Stimulated activated CD4-positive, alpha-beta T cell treated with anti-CD3 and anti-CD28 coated beads, Interleukin-15, amount 100 ng/mL, for 48 hours (primary cell): Measurements from ENCODE around the gene ZNF277.

Source experiments
- DNase-seq, 2 donors: peaks; one replicate each; pipeline ENCODE4 v3.0.0-alpha.2; 2020; ENCODE audit warnings: low read depth in 2 of 2

Gene ZNF277

DNA sequence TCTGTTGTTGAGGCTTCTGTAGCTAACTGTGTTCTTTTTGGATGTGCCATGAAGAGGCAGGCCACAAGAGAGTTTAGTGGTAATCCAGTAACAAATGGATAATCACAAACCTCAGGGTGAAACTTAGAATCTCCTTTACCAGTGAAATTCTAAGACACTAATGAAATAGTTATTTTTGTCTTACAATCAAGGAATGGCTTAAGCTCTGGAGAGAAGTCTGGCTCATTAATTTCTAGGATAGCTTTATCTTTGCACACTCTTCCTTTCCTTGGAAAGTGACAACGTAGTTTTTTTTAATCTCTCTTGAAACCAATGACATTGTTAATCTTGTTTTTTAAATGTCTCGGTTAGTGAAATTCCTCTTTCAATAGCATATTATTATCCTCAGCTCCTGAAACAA lies 150.1 kb downstream of the ZNF277 start:
- DNase-seq = no peak

GRCh38 chr7:112357136-112357535 lies 150.6 kb downstream of the ZNF277 start:
- no peak for DNase-seq

GRCh38 chr7:112358513-112358912 lies 152.0 kb downstream of the ZNF277 start:
- no peak for DNase-seq

DNA sequence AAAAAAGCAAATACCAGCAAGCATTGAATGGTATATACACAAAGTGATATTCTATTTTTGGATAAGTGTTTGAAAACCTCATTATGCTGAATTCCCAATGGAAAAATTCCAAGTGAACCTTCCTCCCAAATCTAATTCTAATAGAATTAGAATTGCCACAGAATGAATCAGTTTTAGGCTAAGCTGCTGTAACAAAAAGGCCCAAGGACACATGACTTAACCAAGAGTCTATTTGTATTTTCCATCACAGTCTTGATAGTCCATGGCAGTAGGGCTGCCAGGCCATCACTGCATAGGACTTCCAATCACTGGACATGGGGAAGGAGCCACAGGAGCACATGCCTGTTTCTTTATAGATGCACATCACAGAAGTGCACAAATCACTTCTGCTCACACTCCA lies 152.6 kb downstream of the ZNF277 start:
- DNase-seq = no peak

- no peak for DNase-seq
Measured at GRCh38 chr7:112360681-112361080, 154.2 kb downstream of the ZNF277 start.

GRCh38 chr7:112361154-112361553 lies 154.7 kb downstream of the ZNF277 start:
- no peak for DNase-seq

DNA sequence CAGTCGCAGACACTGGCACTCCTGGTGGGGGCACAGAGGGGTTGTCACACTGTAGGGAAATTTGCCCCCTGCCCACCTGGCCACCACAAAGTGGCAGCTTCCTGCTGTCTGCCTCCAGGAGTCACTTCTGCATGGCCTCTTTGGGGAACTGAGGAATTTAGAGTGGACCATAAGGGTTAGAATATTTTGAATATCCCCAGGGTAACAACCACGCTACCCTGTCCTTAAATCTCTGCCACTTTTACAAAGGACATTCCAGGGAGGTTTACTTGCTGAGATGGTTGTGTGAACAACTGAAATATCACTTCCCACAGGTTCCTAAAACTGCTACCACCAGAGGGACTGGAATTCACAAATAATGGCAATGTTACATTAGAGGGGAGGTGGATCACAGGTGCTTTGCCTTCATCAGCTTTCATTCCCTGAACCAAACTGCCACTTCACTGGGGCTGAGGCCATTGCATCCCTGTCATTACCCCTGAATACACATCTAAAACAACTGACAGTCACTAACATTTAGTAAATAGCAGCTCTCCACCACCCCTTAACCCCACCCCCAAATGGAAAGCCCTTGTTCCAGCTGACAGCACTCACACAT lies 155.7 kb downstream of the ZNF277 start:
- no peak for DNase-seq

DNA sequence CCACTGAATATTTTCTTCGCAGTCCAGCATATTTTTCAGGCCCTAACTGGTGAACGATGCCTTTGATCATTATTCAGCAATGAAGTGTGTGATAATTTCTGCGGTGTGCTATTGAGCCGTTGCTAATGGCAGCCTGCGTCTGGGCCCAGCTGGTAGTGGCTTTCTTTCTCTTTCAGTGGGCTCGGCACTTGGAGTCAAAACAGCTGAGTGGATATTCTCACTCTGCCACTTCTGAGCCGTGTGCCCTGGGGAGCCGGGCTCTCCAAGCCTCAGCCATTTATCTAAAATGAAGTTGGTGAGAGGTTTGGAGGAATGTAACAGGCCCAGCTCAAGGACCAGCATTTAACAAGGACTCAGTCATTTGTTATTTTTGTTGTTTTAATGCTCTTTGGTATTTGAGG lies 156.2 kb downstream of the ZNF277 start:
- no peak for DNase-seq

- no peak for DNase-seq
Measured at GRCh38 chr7:112364388-112364787, 157.9 kb downstream of the ZNF277 start.

DNA sequence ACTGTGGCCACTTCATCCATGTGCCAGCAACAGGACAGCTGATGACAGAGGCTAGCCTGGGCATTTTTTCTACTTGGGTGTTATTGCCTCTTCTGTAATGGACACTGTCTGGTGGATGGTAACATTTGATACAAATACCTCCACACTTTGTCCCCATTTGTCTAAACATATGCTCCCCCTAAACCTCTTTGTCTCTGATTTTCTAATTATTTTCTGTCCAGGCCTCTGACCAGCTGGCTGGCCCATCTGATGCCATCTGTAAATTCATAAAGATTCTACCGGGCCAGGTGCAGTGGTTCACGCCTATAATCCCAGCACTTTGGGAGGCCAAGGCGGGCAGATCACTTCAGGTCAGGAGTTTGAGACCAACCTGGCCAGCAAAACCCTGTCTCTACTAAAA lies 159.1 kb downstream of the ZNF277 start:
- DNase-seq = no peak

DNA sequence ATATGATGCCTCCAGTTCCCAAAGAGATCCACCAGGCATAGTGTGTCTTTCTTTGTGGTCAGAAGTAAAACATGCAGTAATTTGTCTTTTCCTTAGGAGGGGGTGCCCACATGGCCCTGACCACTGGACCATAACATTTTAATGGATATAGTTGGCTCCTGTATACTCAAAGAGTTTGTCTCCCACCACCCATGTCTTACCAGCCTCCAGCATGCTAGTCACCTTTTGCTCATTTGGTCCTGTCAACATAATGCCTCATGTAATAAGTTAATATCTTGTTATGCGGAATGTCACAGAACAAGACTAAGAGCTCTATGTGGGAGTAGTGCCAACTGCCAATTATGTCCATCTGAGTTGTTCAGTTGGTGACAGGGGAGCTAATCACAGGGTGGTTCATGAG lies 160.4 kb downstream of the ZNF277 start:
- DNase-seq = no peak

GRCh38 chr7:112370436-112370835 lies 163.9 kb downstream of the ZNF277 start:
- DNase-seq = no peak

- DNase-seq = no peak
Measured at GRCh38 chr7:112371701-112372100, 165.2 kb downstream of the ZNF277 start.

DNA sequence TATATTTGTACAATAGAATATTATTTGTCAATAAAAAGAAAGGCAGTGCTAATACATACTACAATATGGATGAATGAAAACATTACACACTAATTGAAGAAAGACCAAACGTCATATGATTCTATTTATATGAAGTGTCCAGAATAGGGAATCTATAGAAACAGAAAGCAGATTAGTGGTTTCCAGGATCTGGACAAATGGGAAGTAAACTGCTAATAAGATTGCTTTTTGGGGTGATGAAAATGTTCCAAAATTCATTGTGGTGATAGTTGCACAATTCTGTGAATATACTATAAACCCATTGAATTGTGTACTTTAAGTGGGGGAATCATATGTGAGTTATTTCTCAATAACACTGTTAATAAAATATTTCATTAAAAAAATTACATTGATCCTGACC lies 165.6 kb downstream of the ZNF277 start:
- DNase-seq = no peak

DNA sequence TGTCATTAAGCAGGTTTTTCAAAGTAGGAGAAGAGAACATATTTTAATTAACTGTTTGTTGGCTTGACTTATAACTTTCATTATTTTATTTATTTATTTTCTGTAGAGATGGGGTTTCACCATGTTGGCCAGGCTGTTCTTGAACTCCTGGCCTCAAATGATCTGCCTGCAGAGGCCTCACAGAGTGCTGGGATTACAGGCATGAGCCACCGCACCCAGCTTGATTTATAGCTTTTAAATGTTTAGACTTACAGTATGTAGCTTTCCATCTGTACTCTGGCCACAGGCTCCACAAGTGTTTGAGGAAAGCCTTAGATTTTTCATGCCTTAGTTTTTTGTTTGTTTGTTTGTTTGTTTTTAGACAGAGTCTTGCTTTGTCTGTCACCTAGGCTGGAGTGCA lies 171.1 kb downstream of the ZNF277 start:
- no peak for DNase-seq

GRCh38 chr7:112381311-112382091 lies 175.0 kb downstream of the ZNF277 start:
- no peak for DNase-seq

DNA sequence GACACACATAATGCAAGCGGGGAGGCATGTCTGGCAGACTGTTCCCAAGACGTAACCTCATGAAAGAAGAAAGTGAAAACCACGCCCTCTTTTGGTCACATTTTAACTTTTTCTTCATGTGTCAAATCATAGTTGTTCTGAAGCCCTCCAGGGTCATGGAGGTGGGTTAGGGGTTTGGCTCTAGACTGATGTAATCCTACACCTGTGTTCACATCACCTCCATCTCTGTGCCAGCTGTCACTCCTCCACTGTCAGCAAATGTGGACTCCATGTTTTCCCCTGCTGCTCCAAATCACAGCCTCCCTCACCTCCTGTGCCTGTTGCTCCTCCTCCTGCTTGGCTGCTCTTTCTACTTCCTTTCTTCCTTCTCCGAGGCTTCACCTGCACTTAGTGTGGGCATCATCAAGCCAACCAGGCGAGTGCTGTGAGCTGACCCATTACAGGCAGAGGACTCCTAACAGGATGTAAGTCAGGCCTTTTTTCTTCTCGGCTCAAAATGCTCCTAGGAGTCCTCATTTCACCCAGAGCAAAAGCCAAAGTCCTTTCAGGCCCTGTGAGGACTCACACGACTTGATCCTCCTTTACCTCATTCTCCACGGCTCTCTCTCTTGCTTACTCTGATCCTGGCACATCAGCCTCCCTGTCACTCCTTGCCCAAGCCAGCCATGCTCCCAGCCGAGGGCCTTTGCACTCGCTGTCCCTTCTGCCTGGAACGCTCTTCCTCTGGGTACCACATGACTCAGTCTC lies 177.3 kb downstream of the ZNF277 start:
- no peak for DNase-seq

DNA sequence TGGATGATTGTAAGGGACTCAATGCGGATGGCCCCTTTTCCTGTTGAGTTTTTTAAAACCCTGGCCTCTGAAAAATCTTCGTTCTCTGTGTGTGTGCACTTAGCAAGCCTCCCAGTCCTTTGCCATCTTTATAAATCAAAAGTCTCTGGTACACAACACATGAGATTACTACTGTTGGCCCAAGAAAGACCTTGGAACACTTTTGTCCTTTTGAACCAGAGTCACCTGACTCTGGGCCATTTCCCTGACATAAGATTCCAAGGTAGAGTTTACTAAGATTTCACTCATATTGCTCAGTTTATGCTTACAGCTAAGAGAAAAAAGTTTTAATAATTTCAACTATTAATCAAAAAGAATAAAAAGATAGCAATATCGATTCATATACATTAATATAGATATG lies 179.0 kb downstream of the ZNF277 start:
- DNase-seq = no peak

DNA sequence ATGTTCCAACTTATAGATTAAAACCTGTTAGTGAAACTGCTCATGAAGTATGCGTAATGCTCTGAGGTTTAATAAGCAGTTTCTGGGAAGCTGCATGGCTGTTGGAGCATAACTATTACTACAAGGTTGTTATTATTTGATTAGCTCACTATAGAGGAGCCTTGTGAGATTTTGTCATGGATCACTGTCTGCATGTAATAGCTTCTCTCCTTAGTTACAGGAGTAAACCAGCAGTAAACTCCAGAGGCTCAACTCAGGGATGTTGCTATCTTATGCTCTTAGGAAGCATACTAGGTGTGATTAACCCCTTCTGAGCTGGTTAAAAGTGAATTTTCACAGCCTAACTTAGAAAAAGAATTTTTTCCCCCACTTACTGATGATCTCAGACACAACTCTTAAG lies 180.1 kb downstream of the ZNF277 start:
- DNase-seq = no peak

DNA sequence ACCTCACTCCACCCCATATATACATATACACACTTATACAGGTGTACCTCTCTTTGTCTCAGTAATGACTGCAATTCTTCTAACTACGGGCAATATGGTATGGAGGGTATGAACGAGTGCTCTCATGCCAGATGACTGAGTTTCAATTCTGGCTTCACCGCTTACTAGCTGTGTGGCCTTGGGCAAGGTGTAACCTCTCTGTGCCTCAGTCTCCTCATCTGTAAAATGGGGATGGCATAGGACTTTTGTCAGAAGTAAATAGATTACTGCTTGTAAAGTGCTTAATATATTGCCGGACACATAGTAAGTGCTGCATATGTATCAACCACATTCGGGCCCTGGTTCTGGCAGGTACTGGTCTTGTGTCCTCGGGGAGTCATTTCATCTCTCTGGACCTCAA lies 183.7 kb downstream of the ZNF277 start:
- no peak for DNase-seq

DNA sequence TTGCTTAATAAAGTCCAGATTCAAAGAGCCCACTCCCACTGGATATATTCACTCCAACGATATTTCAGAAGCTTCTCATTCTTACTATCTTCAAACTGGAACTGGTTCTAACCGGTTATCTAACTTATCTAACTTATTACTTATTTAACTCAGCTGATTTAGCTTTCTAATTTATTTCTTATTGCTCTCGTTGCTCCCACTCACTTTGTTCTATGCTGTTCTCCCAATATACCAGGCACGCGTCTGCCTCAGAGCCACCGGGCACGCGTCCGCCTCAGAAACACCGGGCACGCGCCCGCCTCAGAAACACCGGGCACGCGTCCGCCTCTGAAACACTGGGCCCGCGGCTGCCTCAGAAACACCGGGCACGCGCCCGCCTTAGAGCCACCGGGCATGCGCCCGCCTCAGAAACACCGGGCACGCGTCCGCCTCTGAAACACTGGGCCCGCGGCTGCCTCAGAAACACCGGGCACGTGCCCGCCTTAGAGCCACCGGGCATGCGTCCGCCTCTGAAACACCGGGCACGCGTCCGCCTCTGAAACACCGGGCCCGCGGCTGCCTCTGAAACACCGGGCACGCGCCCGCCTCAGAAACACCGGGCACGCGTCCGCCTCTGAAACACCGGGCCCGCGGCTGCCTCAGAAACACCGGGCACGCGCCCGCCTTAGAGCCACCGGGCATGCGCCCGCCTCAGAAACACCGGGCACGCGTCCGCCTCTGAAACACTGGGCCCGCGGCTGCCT lies 184.8 kb downstream of the ZNF277 start:
- DNase-seq = peak; percentile 26 to 34

- DNase-seq = peak; percentile 46 to 61
Measured at GRCh38 chr7:112391841-112392286, 185.4 kb downstream of the ZNF277 start.
